Measurements from ENCODE around the gene AAK1. TPM values are rescaled to one million over a fixed set of nuclear protein-coding genes. Genes with fewer than 3 reads are reported as not detected.

Gene AAK1
- total and polyA plus RNA-seq, 2 of the 13 experiments (the other 11 are each of a cell fraction or from before 2014, with no cell fraction given): 9.8 to 10.3 TPM

- peak; percentile 94 for TF ChIP-seq ZNF230 (CRISPR knock-in tag; IDR thresholded peaks at IDR 0.05)
- no peak for TF ChIP-seq SMARCC2 (IDR thresholded peaks at IDR 0.05)
- TF ChIP-seq ATF7 (IDR thresholded peaks at IDR 0.05): no peak
- TF ChIP-seq ATF7 (CRISPR knock-in tag; IDR thresholded peaks at IDR 0.05): peak; percentile 57; the same call in 1 of the 2 replicates
- TF ChIP-seq ZBTB21 (CRISPR knock-in tag; IDR thresholded peaks at IDR 0.05): peak; percentile 91
- no peak for TF ChIP-seq PREB (CRISPR knock-in tag; IDR thresholded peaks at IDR 0.05)
- TF ChIP-seq FIP1L1 (IDR thresholded peaks at IDR 0.05; ENCODE audit: borderline replicate concordance, insufficient read depth, low read depth, low read length): no peak
- peak in 1 of 2 experiments; percentile 93; a peak in 2 of 4 replicates for TF ChIP-seq KLF16 (CRISPR knock-in tag; IDR thresholded peaks at IDR 0.05)
- TF ChIP-seq PTBP1 (IDR thresholded peaks at IDR 0.05; ENCODE audit: low read depth, low read length, poor library complexity, severe bottlenecking): no peak
- TF ChIP-seq RFX1 (IDR thresholded peaks at IDR 0.05): no peak
- no peak for TF ChIP-seq TRIM24 (CRISPR knock-in tag; IDR thresholded peaks at IDR 0.05)
- no peak for TF ChIP-seq ATRX (CRISPR knock-in tag; IDR thresholded peaks at IDR 0.05; ENCODE audit: borderline replicate concordance)
- TF ChIP-seq FOXJ3 (CRISPR knock-in tag; IDR thresholded peaks at IDR 0.05; ENCODE audit: borderline replicate concordance): peak; percentile 74; the same call in 1 of the 2 replicates
- TF ChIP-seq NR2F1 (CRISPR knock-in tag; IDR thresholded peaks at IDR 0.05): no peak
- no peak for TF ChIP-seq PHB2 (IDR thresholded peaks at IDR 0.05; ENCODE audit: partially characterized antibody)
- peak; percentile 78; the same call in 1 of the 2 replicates for TF ChIP-seq SMAD1 (CRISPR knock-in tag; IDR thresholded peaks at IDR 0.05; ENCODE audit: borderline replicate concordance, low read depth)
- peak; percentile 56; the same call in 1 of the 2 replicates for TF ChIP-seq ZNF354B (CRISPR knock-in tag; IDR thresholded peaks at IDR 0.05)
- peak; percentile 98 for TF ChIP-seq KLF6 (CRISPR knock-in tag; IDR thresholded peaks at IDR 0.05)
- TF ChIP-seq ZNF543 (CRISPR knock-in tag; IDR thresholded peaks at IDR 0.05): peak; percentile 97
- TF ChIP-seq ZFP36L1 (CRISPR knock-in tag; IDR thresholded peaks at IDR 0.05): 0 out of 2 replicates have a peak, but pooled peaks have one; percentile 96
- TF ChIP-seq KAT7 (CRISPR knock-in tag; IDR thresholded peaks at IDR 0.05; ENCODE audit: borderline replicate concordance): peak; percentile 95; the same call in 1 of the 2 replicates
- TF ChIP-seq ARID4A (CRISPR knock-in tag; IDR thresholded peaks at IDR 0.05; ENCODE audit: borderline replicate concordance): peak; percentile 97
- TF ChIP-seq, protein P1, sequence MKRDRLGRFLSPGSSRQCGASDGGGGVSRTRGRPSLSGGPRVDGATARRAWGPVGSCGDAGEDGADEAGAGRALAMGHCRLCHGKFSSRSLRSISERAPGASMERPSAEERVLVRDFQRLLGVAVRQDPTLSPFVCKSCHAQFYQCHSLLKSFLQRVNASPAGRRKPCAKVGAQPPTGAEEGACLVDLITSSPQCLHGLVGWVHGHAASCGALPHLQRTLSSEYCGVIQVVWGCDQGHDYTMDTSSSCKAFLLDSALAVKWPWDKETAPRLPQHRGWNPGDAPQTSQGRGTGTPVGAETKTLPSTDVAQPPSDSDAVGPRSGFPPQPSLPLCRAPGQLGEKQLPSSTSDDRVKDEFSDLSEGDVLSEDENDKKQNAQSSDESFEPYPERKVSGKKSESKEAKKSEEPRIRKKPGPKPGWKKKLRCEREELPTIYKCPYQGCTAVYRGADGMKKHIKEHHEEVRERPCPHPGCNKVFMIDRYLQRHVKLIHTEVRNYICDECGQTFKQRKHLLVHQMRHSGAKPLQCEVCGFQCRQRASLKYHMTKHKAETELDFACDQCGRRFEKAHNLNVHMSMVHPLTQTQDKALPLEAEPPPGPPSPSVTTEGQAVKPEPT (CRISPR knock-in tag; IDR thresholded peaks at IDR 0.05; ENCODE audit: low read depth): peak; percentile 92; the same call in 1 of the 2 replicates
Observed at GRCh38 chr2:69436938-69437750, 206.4 kb downstream of the AAK1 start, which contains the start of gene NFU1 (continued).
